GM21576 (cell line): ENCODE results near the gene GNAS-AS1.

Source experiments
- ATAC-seq: cut with Tn5 transposase; IDR thresholded peaks from one replicate; pipeline ENCODE4 v1.9.1; 2021; ENCODE audit warnings: mild to moderate bottlenecking, moderate library complexity; ENCODE audit not compliant: unreplicated experiment

Gene GNAS-AS1

DNA sequence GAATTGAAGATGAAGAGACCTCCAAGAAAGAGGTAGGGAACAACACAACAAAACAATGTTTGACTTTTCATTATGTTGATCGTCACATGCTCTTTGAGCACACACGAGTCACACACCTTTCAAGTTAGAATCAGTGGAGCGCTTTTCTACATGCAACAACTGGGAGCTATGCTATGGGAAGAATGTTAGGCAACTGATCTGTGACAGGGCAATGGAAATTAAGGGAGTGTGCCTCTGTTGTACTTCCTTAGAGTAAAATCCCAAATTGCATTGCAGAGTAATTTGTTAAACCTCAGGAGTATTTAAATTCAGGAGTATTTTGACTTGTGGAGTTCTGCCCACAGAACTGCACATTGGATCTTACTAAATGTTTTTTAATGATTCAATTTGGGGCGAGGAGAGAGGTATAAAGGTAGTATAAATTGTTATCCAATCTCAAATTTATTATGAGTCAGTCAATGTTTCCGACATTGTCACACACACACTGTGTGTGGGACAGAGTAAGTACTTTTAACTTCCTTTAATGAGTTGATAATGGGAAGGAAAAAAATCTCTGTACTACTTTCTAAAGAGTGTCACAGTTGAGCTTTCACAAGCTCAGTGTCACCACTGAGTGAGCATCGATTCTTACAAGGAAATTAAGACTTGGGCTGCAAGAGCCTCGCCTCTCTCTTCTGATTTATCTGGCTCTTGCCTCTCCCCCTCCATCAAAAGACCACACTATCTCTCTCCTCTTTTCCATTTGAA, 12.5 kb upstream of the GNAS-AS1 start:
- ATAC-seq = no peak

DNA sequence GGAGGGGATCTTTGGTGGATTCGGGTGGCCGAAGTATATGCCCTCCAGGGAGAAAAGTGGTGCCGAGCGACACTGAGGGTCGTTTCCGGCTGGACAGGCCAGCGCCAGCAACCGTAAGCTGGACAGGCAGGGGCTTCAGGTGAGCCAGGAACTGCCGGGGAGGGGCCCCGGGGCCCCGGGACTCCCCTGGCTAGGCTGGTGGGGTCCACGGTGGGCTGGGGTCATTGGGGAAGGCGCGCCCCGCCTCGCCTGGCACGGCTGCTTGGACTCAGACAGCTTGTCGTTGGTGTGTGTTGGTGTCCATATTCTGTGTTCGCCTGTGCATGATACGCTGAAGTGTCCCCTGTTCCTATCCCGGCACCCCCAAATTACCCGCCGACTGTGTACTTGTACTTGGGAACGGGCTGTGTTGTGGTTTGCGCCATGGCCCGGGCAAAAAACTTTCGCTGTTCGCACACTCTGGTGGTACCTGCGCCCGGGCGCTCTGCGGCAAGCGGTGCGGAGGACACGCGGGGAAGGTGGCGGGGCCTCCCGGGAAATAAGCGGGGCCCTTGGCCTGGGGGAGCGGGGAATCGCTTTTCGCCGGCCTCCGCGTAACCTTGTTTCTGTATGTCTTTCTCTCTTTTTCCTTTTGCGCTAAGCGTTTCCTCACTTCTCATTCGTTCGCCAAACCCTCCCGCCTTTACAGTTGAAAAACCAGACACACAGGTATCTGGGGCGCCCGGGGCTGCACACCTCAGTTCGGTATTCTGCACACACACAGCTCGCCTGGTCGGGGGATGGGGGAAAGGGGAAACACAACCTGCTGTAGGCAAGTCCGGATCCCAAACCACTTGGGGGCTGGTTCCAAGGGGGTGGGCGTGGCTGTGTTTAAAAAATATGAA, 5.0 kb upstream of the GNAS-AS1 start:
- ATAC-seq = no peak

GRCh38 chr20:58854638-58855471, 4.2 kb upstream of the GNAS-AS1 start:
- ATAC-seq = no peak

DNA sequence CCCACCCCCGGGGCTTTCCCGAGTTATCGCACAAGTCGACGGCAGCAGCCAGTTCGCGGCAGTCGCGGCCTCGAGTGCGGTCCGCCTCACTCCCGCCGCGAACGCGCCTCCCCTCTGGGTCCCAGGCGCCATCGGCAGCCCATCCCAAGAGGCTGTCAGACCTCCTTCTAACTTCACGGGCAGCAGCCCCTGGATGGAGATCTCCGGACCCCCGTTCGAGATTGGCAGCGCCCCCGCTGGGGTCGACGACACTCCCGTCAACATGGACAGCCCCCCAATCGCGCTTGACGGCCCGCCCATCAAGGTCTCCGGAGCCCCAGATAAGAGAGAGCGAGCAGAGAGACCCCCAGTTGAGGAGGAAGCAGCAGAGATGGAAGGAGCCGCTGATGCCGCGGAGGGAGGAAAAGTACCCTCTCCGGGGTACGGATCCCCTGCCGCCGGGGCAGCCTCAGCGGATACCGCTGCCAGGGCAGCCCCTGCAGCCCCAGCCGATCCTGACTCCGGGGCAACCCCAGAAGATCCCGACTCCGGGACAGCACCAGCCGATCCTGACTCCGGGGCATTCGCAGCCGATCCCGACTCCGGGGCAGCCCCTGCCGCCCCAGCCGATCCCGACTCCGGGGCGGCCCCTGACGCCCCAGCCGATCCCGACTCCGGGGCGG, 3.4 kb upstream of the GNAS-AS1 start:
- ATAC-seq = no peak

DNA sequence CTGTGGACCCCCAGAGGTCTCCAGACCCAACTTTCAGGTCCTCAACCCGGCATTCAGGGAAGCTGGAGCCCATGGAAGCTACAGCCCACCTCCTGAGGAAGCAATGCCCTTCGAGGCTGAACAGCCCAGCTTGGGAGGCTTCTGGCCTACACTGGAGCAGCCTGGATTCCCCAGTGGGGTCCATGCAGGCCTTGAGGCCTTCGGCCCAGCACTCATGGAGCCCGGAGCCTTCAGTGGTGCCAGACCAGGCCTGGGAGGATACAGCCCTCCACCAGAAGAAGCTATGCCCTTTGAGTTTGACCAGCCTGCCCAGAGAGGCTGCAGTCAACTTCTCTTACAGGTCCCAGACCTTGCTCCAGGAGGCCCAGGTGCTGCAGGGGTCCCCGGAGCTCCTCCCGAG, 2.8 kb upstream of the GNAS-AS1 start:
- no peak for ATAC-seq

GRCh38 chr20:58852543-58853271, 2.0 kb upstream of the GNAS-AS1 start, which contains the start of gene GNAS:
TSS of gene GNAS (plus strand) at chr20:58852716.
- no peak for ATAC-seq

- ATAC-seq = no peak
These were observed 1.3 kb upstream of the GNAS-AS1 start for GRCh38 chr20:58851969-58852458.

DNA sequence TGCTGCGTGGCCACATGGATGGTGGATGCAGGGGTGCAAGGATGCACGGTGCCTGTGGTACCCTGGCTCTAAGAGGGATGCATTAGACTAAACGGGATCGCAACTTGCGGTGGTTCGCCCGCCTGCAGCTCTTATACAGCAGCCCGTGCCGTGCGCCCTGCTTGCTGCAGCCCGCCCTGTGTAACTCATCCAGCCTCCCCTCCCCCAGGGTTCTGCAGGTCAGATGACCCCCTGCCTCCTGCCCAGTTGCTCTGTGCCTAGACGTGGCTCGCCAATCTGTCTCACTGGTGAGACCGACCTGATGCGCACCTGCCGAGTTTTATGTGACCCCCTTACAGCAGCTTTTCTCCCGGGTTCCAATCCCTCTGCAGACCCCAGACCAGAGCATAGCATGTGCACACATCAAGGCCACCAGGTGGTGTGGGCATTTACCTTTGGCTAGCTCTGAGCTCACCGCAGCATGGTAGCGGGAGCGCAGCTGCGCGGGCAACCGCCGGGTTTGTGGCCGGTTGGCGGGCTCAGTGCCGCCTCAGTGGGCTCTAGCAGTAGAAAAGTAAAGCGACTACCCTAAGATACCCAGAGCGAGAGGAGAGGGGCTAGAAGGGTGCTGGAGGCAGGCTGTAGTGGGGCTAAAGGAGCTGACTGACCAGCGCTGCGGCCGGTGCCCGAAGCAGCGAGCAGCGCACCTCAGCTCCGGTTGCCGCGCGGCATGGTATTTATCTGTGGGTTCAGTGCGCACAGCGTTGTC, 693 bp upstream of the GNAS-AS1 start:
- no peak for ATAC-seq

DNA sequence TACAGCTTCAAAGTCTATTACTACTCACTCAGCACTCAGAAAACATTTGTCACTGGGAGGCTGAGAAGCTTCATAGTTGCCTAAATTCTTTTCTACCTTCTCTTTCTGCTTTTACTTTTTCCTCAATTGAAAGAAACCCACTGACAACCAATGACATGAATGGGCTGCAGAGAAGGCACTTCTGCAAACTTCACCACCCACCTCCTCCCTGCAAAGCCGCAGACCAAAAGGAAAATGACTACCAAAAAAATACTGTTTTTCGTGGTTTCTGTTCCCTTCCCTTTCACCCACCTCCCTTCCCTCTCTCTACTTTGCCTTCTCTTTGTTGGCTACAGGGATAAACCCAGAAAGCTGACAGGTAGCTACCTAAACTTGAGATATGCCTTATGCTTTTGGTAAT, 3.2 kb downstream of the GNAS-AS1 start:
- ATAC-seq = no peak

DNA sequence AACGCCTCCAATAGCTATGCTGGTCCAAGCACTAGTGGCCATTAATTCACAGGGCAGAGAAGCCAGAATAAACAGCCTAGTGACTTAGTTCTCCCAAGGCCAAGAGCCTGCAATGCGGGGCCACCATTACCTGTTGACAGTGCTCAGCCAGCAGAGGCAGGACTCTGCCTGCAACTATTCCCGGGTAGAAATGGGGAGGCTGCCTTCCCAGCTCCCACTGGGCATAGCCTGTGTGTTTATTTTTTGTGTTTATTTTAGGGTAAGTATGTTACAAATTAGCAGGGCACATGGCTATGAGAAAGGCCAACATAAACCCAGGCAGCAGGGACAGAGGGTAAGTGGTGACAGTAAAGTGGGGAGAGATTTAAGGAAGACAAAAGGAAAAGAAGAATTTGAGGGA, 5.0 kb downstream of the GNAS-AS1 start:
- no peak for ATAC-seq

- ATAC-seq = no peak
These were observed 7.6 kb downstream of the GNAS-AS1 start for GRCh38 chr20:58843128-58843556.

- no peak for ATAC-seq
These were observed 8.4 kb downstream of the GNAS-AS1 start for GRCh38 chr20:58842276-58842675.

- ATAC-seq = no peak
These were observed 9.0 kb downstream of the GNAS-AS1 start for GRCh38 chr20:58841539-58842264.

- no peak for ATAC-seq
These were observed 9.7 kb downstream of the GNAS-AS1 start for GRCh38 chr20:58840816-58841538.

DNA sequence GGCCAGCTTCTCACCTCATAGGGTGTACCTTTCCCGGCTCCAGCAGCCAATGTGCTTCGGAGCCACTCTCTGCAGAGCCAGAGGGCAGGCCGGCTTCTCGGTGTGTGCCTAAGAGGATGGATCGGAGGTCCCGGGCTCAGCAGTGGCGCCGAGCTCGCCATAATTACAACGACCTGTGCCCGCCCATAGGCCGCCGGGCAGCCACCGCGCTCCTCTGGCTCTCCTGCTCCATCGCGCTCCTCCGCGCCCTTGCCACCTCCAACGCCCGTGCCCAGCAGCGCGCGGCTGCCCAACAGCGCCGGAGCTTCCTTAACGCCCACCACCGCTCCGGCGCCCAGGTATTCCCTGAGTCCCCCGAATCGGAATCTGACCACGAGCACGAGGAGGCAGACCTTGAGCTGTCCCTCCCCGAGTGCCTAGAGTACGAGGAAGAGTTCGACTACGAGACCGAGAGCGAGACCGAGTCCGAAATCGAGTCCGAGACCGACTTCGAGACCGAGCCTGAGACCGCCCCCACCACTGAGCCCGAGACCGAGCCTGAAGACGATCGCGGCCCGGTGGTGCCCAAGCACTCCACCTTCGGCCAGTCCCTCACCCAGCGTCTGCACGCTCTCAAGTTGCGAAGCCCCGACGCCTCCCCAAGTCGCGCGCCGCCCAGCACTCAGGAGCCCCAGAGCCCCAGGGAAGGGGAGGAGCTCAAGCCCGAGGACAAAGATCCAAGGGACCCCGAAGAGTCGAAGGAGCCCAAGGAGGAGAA, 10.5 kb downstream of the GNAS-AS1 start:
- no peak for ATAC-seq

DNA sequence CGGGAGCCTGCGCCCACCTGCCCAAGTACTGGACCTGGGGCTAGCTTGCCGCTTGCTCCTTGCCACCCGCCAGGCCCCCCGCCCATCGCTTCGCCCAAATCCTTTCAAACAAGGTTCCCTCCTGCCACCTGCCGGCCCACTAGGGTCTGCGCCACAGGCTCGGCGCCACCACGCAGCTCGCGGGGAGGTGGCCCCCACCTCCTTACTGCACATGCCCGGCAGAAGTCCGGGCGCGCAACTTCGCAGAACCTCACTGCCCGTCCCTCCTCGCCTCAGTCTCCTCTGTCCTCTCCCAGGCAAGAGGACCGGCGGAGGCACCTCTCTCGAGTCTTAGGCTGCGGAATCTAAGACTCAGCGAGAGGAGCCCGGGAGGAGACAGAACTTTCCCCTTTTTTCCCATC, 11.2 kb downstream of the GNAS-AS1 start:
- ATAC-seq = no peak

DNA sequence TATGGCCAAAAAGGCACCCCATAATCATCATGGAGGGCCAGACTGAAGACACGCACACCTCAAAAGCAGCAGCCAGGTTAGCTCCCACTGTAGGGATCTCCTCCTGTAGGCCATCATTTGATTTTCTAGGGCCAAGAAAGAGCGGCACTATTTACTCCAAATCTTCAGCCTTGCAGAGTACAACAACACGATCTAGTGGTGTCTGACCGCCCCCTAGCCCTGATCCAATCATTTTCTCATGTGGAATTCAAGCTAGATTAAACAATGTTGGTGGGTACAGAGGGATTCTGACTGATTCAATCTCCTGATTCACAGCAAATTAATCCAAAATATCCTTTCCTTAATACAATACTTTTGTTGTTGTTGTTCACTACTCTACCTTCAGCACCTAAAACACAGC, 12.5 kb downstream of the GNAS-AS1 start:
- ATAC-seq = no peak
